Activated T-cell treated with anti-CD3 and anti-CD28 coated beads, Interleukin-2, amount 50 U/mL, for 4 hours (primary cell): ENCODE data around the gene LIN52. TPM values are rescaled to one million over a fixed set of nuclear protein-coding genes. Genes with fewer than 3 reads are reported as not detected.
A peak's percentile ranks its signal among the peaks of the same experiment; 100 is the strongest.

Experiments used
- ATAC-seq, 2 donors: fragments of 200-7000 bp; cut with Tn5 transposase; one replicate each; pipeline ENCODE4 v1.10.0; 2021
- DNase-seq: peaks from one replicate; pipeline ENCODE4 v3.0.0-alpha.2; 2020
- H3K27me3 Mint-ChIP-seq: one replicate; pipeline ENCODE4 v1.8.0; 2021; ENCODE audit warnings: low read depth, mixed read lengths
- H3K36me3 Mint-ChIP-seq: one replicate; pipeline ENCODE4 v1.8.0; 2022; ENCODE audit warnings: mixed read lengths; ENCODE audit not compliant: insufficient read depth
- H3K4me1 Mint-ChIP-seq: one replicate; pipeline ENCODE4 v1.8.0; 2021; ENCODE audit warnings: low read depth, mixed read lengths
- H3K4me3 Mint-ChIP-seq: one replicate; pipeline ENCODE4 v1.8.0; 2021; ENCODE audit warnings: mild to moderate bottlenecking, moderate library complexity, mixed read lengths
- H3K9me3 Mint-ChIP-seq: one replicate; pipeline ENCODE4 v1.8.0; 2021; ENCODE audit warnings: mixed read lengths
- total RNA-seq, 3 donors: library from RNA; stranded (reverse); gene quantifications; one replicate each; pipeline ENCODE4 v1.2.1, GENCODE V29; 2021

The LIN52 gene, protein sequence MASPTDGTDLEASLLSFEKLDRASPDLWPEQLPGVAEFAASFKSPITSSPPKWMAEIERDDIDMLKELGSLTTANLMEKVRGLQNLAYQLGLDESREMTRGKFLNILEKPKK
- 10 to 100 TPM; 16.9 to 20.2 (median 17.3) TPM for total RNA-seq

DNA sequence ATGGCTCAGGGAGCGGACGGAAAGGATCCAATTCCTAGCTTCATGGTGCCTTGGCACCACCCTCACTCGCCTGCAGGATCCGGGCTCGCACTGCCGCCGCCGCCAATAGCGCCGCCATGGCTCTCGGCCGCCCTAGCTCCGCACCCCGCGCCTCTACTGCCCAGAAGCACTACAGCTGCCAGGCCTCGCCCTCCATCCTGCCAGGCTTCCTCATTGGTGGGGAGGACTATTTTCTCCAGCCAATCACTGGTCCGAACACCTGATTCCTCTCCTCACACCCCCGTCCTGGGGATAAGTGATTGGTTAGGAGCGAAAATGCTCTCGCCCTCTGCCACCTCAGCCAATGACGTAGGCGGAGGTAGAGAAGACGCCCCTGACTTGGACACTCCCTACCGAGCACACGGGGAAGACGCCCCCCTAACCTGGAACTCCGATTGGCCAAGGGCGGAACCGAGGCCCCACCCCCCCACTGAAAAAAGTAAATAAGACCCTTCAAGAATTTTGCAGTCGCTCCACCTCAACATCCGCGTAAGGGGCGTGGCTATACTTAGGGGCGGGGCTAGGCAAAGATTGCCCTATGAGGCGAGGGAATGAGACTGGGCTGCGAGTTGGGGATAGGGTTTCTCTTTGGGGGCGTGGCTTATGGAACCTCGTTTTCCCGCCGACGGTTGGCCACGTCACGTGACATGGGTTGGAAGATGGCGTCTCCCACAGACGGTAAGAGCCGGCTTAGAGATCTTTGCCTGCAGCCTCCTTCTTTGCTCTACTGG lies at the start of gene LIN52, which contains the start of gene ALDH6A1:
Gene LIN52 (plus strand): TSS at position 680 of the 770 bp plus-strand sequence. CDS start 19 bp downstream, at position 699.
Gene ALDH6A1 (minus strand): TSS at position 177 of the 770 bp plus-strand sequence. CDS start 59 bp downstream, at position 118.
- H3K4me3 Mint-ChIP-seq = peak within 1 kb of the TSS; percentile 99
- ATAC-seq = peak; percentile 90 to 92
- no peaks in the 10 kb centered on the region for H3K9me3 Mint-ChIP-seq
- no peaks in the 10 kb centered on the region for H3K27me3 Mint-ChIP-seq
- H3K4me1 Mint-ChIP-seq = peaks cover 30% of the 10 kb centered on the region
- DNase-seq = peak; percentile 100
- H3K36me3 Mint-ChIP-seq = peaks cover 1% of the 10 kb centered on the region

DNA sequence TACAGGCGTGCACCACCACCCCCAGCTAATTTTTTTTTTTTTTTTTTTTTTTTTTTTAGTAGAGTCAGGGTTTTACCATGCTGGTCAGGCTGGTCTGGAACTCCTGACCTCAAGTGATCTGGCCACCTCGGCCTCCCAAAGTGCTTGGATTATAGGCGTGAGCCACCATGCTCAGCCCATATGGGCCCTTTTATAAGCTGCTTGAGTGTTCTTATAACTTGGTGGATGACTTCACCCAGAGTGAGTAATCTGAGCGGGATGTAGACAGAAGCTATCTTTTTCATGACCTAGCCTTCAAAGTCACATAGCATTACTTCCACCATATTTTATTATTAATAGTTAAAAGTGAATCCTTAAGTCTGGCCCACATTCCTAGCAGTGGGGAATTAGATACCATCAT lies 49.2 kb upstream of the LIN52 start:
- ATAC-seq (no peak), DNase-seq (no peak)
- Mint-ChIP-seq H3K36me3 (no peaks in the 10 kb centered on the region), H3K9me3 (no peaks in the 10 kb centered on the region), H3K4me3 (no peak overlapping the region), H3K27me3 (no peaks in the 10 kb centered on the region), H3K4me1 (no peaks in the 10 kb centered on the region)

DNA sequence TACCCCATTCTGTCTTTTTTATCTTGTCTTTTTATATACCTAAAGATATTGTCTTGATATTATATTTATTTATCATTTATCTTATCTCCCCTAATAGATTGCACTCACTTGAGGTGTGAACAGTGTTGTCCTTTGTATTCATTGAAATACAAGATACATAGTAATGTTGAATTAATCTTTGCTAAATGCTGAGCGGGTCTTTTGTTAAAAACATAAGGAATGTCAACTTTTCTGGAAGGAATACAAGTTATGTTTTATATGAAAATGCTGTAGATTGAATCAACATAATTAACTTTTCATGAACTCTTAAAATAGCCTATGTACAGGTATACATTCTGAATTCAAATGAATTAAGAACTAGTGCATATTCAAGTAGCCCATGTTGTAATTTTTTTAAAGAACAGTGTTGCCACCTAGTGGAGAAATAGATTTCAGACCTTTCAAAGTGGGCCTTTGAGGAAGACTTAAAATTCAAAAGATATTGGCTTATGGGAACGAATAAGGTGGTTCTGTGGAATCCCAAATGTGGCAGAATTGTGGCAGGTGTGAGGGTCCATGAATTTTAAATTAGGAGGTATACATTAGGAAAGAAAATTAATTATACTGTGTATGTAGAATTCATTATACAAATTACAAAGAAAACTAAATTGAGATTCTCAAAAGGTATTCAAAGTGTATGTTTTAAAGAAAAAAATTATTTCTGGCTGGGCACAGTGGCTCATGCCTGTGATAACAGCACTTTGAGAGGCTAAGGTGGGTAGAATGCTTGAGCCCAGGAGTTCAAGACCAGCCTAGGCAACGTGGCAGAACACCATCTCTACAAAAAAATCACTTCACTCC lies 46.5 kb upstream of the LIN52 start:
- ATAC-seq (peak in 1 of 2 donors; percentile 48), DNase-seq (no peak)
- H3K36me3 Mint-ChIP-seq = peaks cover 2% of the 10 kb centered on the region

DNA sequence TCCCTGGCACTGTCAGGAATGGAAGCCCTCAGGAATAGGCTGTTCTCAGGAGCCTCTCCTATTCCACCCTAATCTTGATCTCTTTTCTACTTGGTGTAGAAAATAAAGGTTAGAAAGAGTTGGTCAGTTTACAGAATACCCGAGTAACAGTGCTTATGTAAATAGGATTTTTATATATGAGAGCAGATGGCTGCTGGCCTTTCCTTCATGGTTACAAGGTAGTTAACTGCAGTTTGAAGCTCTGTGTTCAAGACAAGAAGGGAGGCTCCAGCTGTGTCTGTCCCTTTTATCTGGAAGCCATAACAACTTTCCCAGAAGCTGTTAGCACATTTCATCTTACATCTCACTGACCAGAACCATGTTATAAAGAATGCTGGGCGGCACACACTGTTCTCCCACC lies 42.5 kb upstream of the LIN52 start:
- Mint-ChIP-seq H3K4me1 (no peaks in the 10 kb centered on the region), H3K4me3 (no peak overlapping the region), H3K9me3 (no peaks in the 10 kb centered on the region), H3K27me3 (no peaks in the 10 kb centered on the region), H3K36me3 (peaks cover 2% of the 10 kb centered on the region)
- DNase-seq (no peak), ATAC-seq (no peak)

More for the DNA sequence above, 46.5 kb upstream of the LIN52 start:
- no peaks in the 10 kb centered on the region for H3K4me1 Mint-ChIP-seq
- no peaks in the 10 kb centered on the region for H3K9me3 Mint-ChIP-seq
- H3K27me3 Mint-ChIP-seq = no peaks in the 10 kb centered on the region
- no peak overlapping the region for H3K4me3 Mint-ChIP-seq

DNA sequence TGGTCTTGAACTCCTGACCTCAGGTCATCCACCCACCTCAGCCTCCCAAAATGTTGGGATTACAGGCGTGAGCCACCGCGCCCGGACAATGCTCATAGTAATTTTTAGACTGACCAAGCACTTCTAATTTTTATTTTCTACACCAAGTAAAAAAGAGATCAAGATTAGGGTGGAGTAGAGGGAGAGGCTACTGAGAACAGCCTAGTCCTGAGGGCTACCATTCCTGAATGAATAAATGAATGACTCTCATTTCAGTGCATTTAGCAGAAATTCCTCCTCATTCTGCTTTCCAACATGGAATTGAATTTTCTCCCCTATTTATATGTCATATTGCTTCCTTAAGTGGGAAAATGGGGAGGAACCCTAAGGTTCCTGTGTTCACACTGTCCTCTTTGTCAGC lies 39.2 kb upstream of the LIN52 start:
- Mint-ChIP-seq H3K4me3 (no peak overlapping the region), H3K36me3 (peaks cover 2% of the 10 kb centered on the region), H3K27me3 (no peaks in the 10 kb centered on the region), H3K4me1 (no peaks in the 10 kb centered on the region), H3K9me3 (no peaks in the 10 kb centered on the region)
- ATAC-seq (no peak), DNase-seq (no peak)

DNA sequence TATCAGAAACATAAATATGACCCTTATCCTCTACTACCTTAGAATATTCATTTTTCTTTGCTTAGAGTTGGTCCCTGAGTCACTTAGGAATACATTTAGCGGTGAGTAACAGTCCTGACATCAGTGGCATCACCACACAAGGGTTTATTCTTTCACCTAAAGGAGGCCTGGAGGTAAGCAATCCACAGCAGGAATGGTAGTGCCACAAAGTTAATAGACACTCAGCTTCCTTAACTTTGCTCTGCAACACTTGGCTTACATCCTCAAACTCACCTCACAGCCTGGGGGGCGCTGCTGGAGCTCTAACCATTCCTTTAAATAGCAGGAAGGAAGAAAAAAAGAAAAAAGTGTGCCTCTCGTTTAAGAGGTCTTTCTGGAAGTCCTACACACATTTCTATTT lies 36.5 kb upstream of the LIN52 start:
- Mint-ChIP-seq H3K36me3 (no peaks in the 10 kb centered on the region), H3K4me1 (no peaks in the 10 kb centered on the region), H3K4me3 (no peak overlapping the region), H3K9me3 (no peaks in the 10 kb centered on the region), H3K27me3 (no peaks in the 10 kb centered on the region)
- ATAC-seq (no peak), DNase-seq (no peak)

DNA sequence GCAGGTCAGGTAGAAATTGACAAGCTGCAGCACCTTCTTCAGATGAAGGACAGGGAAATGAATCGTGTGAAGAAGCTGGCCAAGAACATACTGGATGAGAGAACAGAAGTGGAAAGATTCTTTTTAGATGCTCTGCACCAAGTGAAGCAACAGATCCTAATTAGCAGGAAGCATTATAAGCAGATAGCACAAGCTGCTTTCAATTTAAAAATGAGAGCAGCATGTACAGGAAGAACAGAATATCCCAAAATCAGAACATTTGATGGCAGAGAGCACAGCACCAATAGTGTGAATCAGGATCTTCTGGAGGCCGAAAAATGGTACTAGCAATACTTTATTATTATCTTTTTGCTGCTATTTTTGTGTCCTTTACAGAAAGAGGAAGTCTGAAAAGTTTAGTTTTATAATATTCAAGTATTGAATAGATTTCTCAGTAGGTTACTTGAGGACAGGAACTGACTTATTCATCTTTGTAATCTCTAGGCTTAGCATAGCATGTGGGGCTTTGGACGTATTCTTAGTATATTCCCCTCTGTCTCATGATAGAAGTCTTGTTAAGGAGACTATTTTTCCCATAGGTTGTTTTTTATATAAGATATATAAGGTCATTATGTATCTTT lies 34.8 kb upstream of the LIN52 start:
- no peaks in the 10 kb centered on the region for H3K36me3 Mint-ChIP-seq
- no peaks in the 10 kb centered on the region for H3K27me3 Mint-ChIP-seq
- ATAC-seq = no peak
- H3K4me1 Mint-ChIP-seq = no peaks in the 10 kb centered on the region
- H3K9me3 Mint-ChIP-seq = no peaks in the 10 kb centered on the region
- H3K4me3 Mint-ChIP-seq = no peak overlapping the region
- no peak for DNase-seq

DNA sequence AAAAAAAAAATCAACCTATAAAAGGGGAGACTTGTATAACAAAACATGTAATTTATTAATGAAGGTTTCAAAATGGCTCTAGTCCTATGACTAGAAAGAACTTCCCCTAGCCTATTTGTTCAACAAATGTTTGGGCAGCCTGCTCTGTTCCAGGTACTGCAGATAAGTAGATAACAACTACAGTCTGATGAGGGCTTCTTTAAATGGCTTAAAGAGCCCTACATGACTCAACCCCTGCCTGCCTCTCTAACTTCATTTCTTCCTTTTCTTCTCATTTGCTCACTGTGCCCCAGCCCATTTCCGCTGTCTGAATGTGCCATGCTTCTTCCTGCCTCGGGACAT lies 22.0 kb upstream of the LIN52 start:
- no peak for DNase-seq
- Mint-ChIP-seq H3K27me3 (no peaks in the 10 kb centered on the region), H3K4me3 (no peak overlapping the region), H3K9me3 (no peaks in the 10 kb centered on the region), H3K36me3 (peaks cover 14% of the 10 kb centered on the region), H3K4me1 (no peaks in the 10 kb centered on the region)
- ATAC-seq = no peak

DNA sequence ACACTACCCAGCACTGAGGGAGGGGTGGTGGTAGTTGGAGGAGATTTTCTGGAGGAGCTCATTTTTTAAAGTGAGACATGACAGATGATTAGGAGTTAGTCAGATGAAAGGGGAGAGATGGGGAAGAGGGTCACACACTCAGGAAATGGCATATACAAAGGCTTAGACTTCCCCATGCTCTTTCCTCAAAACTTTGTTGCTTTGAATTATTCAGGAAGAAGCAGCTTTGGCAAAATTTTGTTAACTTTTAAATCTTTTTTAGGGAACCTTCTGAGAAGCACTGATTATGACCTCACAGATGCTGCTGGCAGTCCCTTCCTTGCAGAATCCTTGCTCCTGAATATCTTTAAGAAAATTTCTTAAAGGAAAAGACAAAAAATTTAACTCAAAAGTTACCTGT lies 20.3 kb upstream of the LIN52 start:
- Mint-ChIP-seq H3K27me3 (no peaks in the 10 kb centered on the region), H3K36me3 (peaks cover 11% of the 10 kb centered on the region), H3K4me3 (no peak overlapping the region), H3K4me1 (no peaks in the 10 kb centered on the region), H3K9me3 (no peaks in the 10 kb centered on the region)
- DNase-seq (no peak), ATAC-seq (no peak)

DNA sequence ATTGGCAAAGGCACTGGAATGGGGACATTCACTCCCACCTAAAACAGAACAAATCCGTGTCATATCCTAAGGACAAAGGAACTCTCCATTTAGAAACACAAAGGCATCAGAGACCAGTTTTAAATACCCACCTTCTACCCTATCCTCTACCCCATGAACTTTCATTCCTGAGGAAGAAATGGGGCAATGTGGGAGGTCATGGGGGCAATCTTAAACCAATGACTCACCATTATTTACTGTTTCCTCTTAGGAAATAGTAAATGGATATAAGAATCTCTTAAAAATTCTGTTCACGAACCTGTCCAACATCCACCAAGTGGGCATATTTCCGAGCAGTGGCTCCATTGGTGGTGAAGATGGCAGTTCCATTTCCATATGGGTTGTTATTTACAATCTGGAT lies 19.9 kb upstream of the LIN52 start:
- H3K27me3 Mint-ChIP-seq = no peaks in the 10 kb centered on the region
- no peak for DNase-seq
- no peaks in the 10 kb centered on the region for H3K9me3 Mint-ChIP-seq
- ATAC-seq = no peak
- no peak overlapping the region for H3K4me3 Mint-ChIP-seq
- no peaks in the 10 kb centered on the region for H3K4me1 Mint-ChIP-seq
- H3K36me3 Mint-ChIP-seq = peaks cover 11% of the 10 kb centered on the region

DNA sequence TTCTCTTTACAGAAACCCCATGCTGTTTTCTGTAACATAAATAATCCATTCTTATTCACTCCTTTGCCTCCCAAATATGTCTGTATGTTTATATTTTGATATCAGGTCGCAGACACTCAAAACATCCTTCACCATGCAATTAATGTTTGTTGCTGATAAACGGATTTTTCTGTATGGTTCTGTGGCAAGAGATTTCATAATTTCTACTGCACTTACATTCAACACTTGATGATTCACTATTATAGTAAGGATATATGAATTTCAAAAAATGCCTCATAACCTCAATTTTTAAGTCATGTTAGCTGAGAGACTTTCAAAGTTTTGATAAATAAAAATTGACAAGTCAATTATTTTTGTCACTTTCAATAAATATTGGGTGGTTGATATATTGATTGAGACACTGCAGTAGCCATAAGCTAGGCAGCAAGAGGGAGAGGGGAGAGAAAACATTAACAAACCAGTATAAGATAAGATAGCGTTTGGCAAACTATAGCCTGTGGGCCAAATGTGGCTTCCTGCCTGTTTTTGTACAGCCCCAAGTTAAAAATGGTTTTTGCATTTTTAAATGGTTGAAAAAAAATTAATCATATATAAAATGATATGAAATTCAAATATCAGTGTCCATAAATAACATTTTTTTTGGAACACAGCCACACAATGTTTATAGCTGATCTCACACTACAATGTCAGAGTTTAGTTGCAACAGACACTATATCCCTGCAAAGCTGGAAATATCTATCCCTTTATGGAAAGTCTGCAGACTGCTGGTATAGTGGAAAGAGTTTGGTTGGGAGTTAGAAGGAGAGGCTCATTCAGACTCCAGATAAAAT lies 18.8 kb upstream of the LIN52 start:
- H3K4me3 Mint-ChIP-seq = no peak overlapping the region
- ATAC-seq = no peak
- H3K27me3 Mint-ChIP-seq = no peaks in the 10 kb centered on the region
- DNase-seq = no peak
- H3K9me3 Mint-ChIP-seq = no peaks in the 10 kb centered on the region
- H3K4me1 Mint-ChIP-seq = no peaks in the 10 kb centered on the region
- peaks cover 7% of the 10 kb centered on the region for H3K36me3 Mint-ChIP-seq

DNA sequence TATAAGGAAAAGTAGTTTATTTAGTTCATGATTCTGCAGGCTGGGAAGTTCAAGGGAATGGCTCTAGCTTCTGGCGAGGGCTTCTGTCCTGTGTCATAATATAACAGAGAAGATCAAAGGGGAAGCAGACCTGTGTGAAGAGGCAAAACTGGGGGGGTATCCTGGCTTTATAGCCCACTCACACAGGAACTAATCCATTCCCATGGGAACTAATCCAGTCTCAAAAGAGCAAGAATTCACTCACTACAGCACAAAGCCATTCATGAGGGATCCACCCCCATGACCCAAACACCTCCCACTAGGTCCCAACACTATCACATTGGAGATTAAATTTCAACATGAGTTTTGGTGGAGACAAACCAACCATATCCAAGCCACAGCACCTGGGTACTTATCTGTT lies 7.4 kb upstream of the LIN52 start:
- ATAC-seq (no peak), DNase-seq (no peak)
- Mint-ChIP-seq H3K27me3 (no peaks in the 10 kb centered on the region), H3K9me3 (no peaks in the 10 kb centered on the region), H3K4me3 (no peak overlapping the region), H3K36me3 (no peaks in the 10 kb centered on the region), H3K4me1 (peaks cover 2% of the 10 kb centered on the region)

DNA sequence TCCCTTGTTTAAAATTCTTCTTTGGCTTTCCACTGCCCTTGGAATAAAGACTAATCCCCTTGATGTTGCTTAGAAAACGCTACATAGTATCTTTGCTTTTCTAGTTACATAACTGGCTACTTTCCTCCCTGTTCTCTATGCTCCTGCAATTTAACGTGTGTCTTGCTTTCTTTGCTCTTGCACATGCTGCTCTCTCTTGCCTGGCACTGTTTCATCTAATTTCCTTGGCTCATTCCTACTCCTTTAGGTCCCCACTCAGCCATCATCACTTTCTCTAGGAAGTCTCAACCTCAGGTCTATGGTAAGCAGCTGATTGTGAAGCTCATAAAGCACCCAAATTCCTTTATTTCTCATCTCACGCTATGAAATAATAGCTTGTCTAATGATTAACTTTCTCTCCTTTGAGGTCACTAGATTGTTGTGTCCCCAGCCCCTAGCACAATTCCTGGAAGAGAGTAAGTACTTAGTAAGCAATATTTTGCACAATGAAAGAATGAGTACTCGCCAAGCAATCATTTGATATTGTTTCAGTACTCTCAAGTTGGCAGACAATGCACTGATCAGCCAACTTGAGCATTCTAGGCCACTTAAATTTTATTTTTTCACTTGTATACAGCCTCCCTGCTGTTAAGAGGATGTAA lies 3.8 kb upstream of the LIN52 start:
- peaks cover 21% of the 10 kb centered on the region for H3K4me1 Mint-ChIP-seq
- no peaks in the 10 kb centered on the region for H3K9me3 Mint-ChIP-seq
- ATAC-seq (no peak), DNase-seq (no peak)
- H3K4me3 Mint-ChIP-seq = no peak overlapping the region
- no peaks in the 10 kb centered on the region for H3K36me3 Mint-ChIP-seq
- H3K27me3 Mint-ChIP-seq = no peaks in the 10 kb centered on the region
